Ishikawa (cell line): ENCODE results near the gene RASD2.

Experiments used
- CEBPB ChIP-seq: IDR thresholded peaks from 2 replicates; pipeline ENCODE4 v1.6.1; 2012
- CREB1 ChIP-seq: IDR thresholded peaks from 2 replicates; pipeline ENCODE4 v1.6.1; 2012; ENCODE audit warnings: low read depth
- EGR1 ChIP-seq: IDR thresholded peaks from 2 replicates; pipeline ENCODE4 v1.6.1; 2012
- EP300 ChIP-seq: IDR thresholded peaks from 2 replicates; pipeline ENCODE4 v1.6.1; 2012; ENCODE audit warnings: borderline replicate concordance
- FOXM1 ChIP-seq: IDR thresholded peaks from 2 replicates; pipeline ENCODE4 v1.6.1; 2012; ENCODE audit warnings: low read depth, borderline replicate concordance
- MAX ChIP-seq: IDR thresholded peaks from 2 replicates; pipeline ENCODE4 v1.6.1; 2012
- NFIC ChIP-seq: IDR thresholded peaks from 2 replicates; pipeline ENCODE4 v1.6.1; 2012
- RAD21 ChIP-seq: IDR thresholded peaks from 2 replicates; pipeline ENCODE4 v1.6.1; 2012; ENCODE audit warnings: low read depth
- TAF1 ChIP-seq: IDR thresholded peaks from 2 replicates; pipeline ENCODE4 v1.6.1; 2012; ENCODE audit warnings: low read depth, mild to moderate bottlenecking
- TCF12 ChIP-seq: IDR thresholded peaks from 2 replicates; pipeline ENCODE4 v1.6.1; 2012; ENCODE audit warnings: low read depth
- TEAD4 ChIP-seq: IDR thresholded peaks from 2 replicates; pipeline ENCODE4 v1.6.1; 2012
- USF1 ChIP-seq: IDR thresholded peaks from 2 replicates; pipeline ENCODE4 v1.6.1; 2012
- YY1 ChIP-seq: IDR thresholded peaks from 2 replicates; pipeline ENCODE4 v1.6.1; 2012; ENCODE audit warnings: low read depth
- ZBTB7A ChIP-seq: IDR thresholded peaks from 2 replicates; pipeline ENCODE4 v1.6.1; 2012; ENCODE audit warnings: low read depth
- TF ChIP-seq, protein P1 (sequence below): IDR thresholded peaks from 2 replicates; pipeline ENCODE4 v1.6.1; 2012; ENCODE audit warnings: low read depth, mild to moderate bottlenecking

Gene RASD2

GRCh38 chr22:35592418-35592967 is 51.9 kb downstream of the RASD2 start:
- TF ChIP-seq ZBTB7A (no peak), NFIC (no peak), EGR1 (no peak), CEBPB (no peak), MAX (no peak), TEAD4 (no peak), YY1 (no peak), EP300 (no peak), CREB1 (no peak), RAD21 (no peak), USF1 (no peak), FOXM1 (no peak)
- TF ChIP-seq, protein P1, sequence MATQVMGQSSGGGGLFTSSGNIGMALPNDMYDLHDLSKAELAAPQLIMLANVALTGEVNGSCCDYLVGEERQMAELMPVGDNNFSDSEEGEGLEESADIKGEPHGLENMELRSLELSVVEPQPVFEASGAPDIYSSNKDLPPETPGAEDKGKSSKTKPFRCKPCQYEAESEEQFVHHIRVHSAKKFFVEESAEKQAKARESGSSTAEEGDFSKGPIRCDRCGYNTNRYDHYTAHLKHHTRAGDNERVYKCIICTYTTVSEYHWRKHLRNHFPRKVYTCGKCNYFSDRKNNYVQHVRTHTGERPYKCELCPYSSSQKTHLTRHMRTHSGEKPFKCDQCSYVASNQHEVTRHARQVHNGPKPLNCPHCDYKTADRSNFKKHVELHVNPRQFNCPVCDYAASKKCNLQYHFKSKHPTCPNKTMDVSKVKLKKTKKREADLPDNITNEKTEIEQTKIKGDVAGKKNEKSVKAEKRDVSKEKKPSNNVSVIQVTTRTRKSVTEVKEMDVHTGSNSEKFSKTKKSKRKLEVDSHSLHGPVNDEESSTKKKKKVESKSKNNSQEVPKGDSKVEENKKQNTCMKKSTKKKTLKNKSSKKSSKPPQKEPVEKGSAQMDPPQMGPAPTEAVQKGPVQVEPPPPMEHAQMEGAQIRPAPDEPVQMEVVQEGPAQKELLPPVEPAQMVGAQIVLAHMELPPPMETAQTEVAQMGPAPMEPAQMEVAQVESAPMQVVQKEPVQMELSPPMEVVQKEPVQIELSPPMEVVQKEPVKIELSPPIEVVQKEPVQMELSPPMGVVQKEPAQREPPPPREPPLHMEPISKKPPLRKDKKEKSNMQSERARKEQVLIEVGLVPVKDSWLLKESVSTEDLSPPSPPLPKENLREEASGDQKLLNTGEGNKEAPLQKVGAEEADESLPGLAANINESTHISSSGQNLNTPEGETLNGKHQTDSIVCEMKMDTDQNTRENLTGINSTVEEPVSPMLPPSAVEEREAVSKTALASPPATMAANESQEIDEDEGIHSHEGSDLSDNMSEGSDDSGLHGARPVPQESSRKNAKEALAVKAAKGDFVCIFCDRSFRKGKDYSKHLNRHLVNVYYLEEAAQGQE = no peak

DNA sequence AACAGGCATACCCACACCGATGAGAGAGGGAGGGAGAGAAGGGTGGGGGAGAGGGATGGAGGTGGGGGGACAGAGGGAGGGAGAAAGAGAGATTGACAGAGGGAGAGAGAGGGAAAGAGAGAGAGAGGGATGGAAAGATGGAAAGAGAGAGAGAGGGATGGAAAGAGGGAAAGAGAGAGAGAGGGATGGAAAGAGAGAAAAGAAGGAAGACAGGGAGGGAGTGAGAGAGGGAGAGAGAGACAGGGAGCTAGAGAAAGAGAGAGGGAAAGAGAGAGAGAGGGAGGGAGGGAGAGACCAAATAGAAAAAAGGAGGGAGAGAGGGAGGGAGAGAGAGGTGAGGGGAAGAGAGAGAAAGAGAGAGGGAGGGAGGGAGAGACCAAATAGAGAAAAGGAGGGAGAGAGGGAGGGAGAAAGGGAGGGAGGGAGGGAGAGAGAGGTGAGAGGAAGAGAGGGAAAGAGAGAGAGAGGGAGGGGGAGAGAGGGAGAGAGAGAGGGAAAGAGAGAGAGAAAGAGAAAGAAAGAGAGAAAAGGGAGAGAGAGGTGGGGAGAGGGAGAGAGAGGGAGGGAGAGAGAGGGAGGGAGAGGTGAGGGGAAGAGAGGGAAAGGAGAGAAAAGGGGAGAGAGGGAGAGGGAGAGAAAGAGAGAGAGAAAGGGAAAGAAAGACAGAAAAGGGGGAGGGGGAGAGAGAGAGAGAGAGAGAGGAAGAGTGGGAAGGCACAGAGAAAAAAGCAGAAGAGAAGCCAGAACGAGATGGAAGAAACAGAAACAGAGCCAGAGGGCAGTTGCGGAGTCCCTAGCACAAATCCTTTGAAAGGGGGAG is 52.6 kb downstream of the RASD2 start:
- TF ChIP-seq NFIC (no peak), ZBTB7A (no peak), CEBPB (no peak), MAX (no peak), CREB1 (no peak), EGR1 (no peak), EP300 (no peak), RAD21 (no peak), TAF1 (no peak), USF1 (no peak), FOXM1 (no peak), YY1 (no peak), TCF12 (no peak), TEAD4 (no peak)
- TF ChIP-seq, protein P1 = no peak

DNA sequence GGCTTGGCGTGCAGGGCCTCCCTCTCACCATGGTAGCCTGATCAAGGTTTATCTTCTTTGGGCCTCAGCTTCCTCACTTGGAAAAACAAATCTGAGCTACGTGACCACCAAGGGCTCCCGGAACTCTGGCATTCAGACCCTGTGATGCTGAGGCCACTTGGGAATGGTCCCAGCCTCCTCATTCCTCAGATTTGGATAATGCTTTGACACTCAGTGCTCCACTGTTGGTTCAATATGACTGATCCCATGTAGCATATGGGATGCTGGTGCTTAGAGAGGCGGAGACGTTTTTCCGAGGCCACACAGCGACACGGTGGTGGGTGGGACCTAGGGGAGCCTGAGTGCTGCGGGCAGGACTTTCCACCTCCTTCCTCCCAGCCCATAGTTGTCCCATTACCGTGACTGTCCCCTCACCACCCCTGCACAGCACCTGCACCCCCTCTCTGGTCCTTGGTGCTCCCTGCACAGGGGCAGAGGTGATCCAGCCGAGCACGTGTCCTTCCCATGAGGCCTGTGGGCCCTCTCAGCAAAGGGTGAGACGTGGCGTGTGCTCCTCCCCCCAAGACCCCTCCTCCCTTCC is 53.4 kb downstream of the RASD2 start:
- TF ChIP-seq USF1 = no peak
- no peak for TF ChIP-seq EP300
- no peak for TF ChIP-seq YY1
- TF ChIP-seq TCF12 = no peak
- TF ChIP-seq TAF1 = no peak
- no peak for TF ChIP-seq FOXM1
- TF ChIP-seq, protein P1 = no peak
- no peak for TF ChIP-seq EGR1
- no peak for TF ChIP-seq ZBTB7A
- TF ChIP-seq CEBPB = no peak
- no peak for TF ChIP-seq NFIC
- no peak for TF ChIP-seq TEAD4
- TF ChIP-seq RAD21 = no peak
- no peak for TF ChIP-seq CREB1
- no peak for TF ChIP-seq MAX
